ENCODE data around the gene ACTR3C. TPM values are rescaled to one million over a fixed set of nuclear protein-coding genes. Genes with fewer than 3 reads are reported as not detected.
A peak's percentile ranks its signal among the peaks of the same experiment; 100 is the strongest.

ACTR3C gene
- total RNA-seq: 6.3 TPM

GRCh38 chr7:150322833-150323681 lies at the start of gene ACTR3C, which contains the start of gene LRRC61:
Gene ACTR3C (minus strand): TSS chr7:150323545. CDS start chr7:150295296, 28,249 bp downstream.
Gene LRRC61 (plus strand): TSS chr7:150323355. CDS start chr7:150336862, 13,507 bp downstream.
- no peak for DNase-seq

GRCh38 chr7:150372271-150373048 lies 49.1 kb upstream of the ACTR3C start:
- DNase-seq: no peak

- DNase-seq: no peak
These were observed 48.6 kb upstream of the ACTR3C start for GRCh38 chr7:150371996-150372270.

- DNase-seq: no peak
These were observed 48.0 kb upstream of the ACTR3C start for GRCh38 chr7:150371131-150371995.

GRCh38 chr7:150370612-150371071 lies 47.3 kb upstream of the ACTR3C start:
- no peak for DNase-seq

- DNase-seq: no peak
These were observed 46.6 kb upstream of the ACTR3C start for GRCh38 chr7:150369748-150370501.

- peak; percentile 40 for DNase-seq
These were observed 45.8 kb upstream of the ACTR3C start for GRCh38 chr7:150368884-150369747.

- DNase-seq: peak; percentile 73
These were observed 44.9 kb upstream of the ACTR3C start, which contains the start of gene REPIN1 for GRCh38 chr7:150368096-150368883. Gene REPIN1 (plus strand): TSS chr7:150368822. CDS start chr7:150369712, 890 bp downstream.

- DNase-seq: no peak
These were observed 44.3 kb upstream of the ACTR3C start for GRCh38 chr7:150367677-150368095.

GRCh38 chr7:150365673-150366398 lies 42.5 kb upstream of the ACTR3C start:
- no peak for DNase-seq

- no peak for DNase-seq
These were observed 41.8 kb upstream of the ACTR3C start for GRCh38 chr7:150365194-150365593.

- DNase-seq: no peak
These were observed 40.5 kb upstream of the ACTR3C start for GRCh38 chr7:150363872-150364271.

GRCh38 chr7:150363370-150363769 lies 40.0 kb upstream of the ACTR3C start:
- no peak for DNase-seq

GRCh38 chr7:150361807-150362621 lies 38.7 kb upstream of the ACTR3C start:
- no peak for DNase-seq

GRCh38 chr7:150361402-150361801 lies 38.1 kb upstream of the ACTR3C start:
- DNase-seq: no peak

GRCh38 chr7:150360363-150361058 lies 37.2 kb upstream of the ACTR3C start:
- no peak for DNase-seq
